ENCODE measurements around the gene GNAI2. TPM values are rescaled to one million over a fixed set of nuclear protein-coding genes. Genes with fewer than 3 reads are reported as not detected.

The GNAI2 gene
- total RNA-seq, 1 donor from 2014 or later = 140 TPM

DNA sequence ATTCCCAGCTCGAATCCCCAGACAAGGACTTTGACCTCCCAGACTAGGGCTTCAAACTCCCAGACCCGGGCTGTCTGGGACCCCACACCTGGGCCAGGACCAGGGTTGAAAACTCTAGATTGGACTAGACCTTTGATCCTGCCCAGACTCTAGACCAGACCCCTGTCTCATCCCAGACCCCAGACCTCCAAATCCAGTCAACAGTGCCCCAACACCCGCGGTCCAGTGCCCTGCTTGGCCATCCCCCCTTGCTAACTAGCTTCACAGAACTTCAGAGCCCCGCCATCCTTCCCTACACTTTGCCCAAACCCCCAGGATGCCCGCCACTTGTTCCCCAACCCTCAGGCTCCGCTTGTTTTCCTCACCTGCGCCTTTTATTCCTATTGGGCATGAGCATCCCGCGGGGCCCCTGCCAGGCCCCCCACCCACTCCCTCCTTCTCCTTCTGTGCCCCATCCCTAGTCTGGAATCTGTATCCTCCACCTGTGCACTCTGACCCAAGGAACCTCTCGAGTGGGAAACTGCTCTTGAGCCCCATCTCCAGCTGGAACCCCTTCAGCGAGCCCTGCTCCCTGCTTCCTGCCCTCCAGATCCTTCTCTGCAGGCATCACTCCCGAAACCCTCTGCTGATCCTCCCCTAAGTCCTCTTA is 604 bp downstream of the GNAI2 start:
- H3K4me3 Mint-ChIP-seq = peak overlapping the region; percentile 99
- H3K27me3 Mint-ChIP-seq = no peaks in the 10 kb centered on the region
- peaks cover 4% of the 10 kb centered on the region for H3K36me3 Mint-ChIP-seq
- TF ChIP-seq, protein P1, sequence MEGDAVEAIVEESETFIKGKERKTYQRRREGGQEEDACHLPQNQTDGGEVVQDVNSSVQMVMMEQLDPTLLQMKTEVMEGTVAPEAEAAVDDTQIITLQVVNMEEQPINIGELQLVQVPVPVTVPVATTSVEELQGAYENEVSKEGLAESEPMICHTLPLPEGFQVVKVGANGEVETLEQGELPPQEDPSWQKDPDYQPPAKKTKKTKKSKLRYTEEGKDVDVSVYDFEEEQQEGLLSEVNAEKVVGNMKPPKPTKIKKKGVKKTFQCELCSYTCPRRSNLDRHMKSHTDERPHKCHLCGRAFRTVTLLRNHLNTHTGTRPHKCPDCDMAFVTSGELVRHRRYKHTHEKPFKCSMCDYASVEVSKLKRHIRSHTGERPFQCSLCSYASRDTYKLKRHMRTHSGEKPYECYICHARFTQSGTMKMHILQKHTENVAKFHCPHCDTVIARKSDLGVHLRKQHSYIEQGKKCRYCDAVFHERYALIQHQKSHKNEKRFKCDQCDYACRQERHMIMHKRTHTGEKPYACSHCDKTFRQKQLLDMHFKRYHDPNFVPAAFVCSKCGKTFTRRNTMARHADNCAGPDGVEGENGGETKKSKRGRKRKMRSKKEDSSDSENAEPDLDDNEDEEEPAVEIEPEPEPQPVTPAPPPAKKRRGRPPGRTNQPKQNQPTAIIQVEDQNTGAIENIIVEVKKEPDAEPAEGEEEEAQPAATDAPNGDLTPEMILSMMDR (conservative IDR thresholded peaks at IDR 0.05) = no peak
- H3K27ac Mint-ChIP-seq = peak overlapping the region; percentile 95
- DNase-seq (ENCODE audit: extremely low spot score, unreplicated experiment) = no peak
- peaks cover 54% of the 10 kb centered on the region for H3K4me1 Mint-ChIP-seq (ENCODE audit: unreplicated experiment)
- no peaks in the 10 kb centered on the region for H3K9me3 Mint-ChIP-seq

DNA sequence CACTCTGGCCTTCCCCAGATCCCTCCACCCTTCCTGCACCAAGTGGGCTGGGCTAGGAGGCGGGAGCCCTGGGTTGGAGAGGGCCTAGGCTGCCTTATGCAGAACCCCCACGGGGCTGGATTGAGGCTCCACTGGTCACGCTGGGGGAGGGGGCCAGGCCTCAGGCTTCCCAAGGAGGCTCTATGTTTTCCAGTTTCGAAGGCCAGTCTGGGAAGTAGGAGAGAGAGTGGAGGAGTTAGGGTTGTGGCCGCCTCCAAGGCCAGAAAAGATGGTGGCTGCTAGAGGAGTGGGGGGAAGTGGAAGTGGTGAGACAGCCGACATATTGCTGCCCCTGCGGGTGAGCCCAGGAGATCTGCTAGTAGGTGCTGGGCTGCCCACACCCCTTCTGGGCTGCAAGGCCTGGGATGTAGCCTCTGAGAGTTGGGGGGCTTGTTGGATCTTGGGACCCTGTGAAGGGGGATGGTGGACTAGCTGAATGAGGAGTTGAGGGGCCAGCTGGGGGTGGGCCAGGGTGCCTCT is 1.2 kb downstream of the GNAI2 start:
- Mint-ChIP-seq H3K36me3 (peaks cover 4% of the 10 kb centered on the region), H3K4me1 (ENCODE audit: unreplicated experiment) (peaks cover 54% of the 10 kb centered on the region), H3K4me3 (peak overlapping the region; percentile 99), H3K27me3 (no peaks in the 10 kb centered on the region), H3K9me3 (no peaks in the 10 kb centered on the region), H3K27ac (peak overlapping the region; percentile 95)
- no peak for DNase-seq (ENCODE audit: extremely low spot score, unreplicated experiment)
- TF ChIP-seq, protein P1 (conservative IDR thresholded peaks at IDR 0.05) = no peak

DNA sequence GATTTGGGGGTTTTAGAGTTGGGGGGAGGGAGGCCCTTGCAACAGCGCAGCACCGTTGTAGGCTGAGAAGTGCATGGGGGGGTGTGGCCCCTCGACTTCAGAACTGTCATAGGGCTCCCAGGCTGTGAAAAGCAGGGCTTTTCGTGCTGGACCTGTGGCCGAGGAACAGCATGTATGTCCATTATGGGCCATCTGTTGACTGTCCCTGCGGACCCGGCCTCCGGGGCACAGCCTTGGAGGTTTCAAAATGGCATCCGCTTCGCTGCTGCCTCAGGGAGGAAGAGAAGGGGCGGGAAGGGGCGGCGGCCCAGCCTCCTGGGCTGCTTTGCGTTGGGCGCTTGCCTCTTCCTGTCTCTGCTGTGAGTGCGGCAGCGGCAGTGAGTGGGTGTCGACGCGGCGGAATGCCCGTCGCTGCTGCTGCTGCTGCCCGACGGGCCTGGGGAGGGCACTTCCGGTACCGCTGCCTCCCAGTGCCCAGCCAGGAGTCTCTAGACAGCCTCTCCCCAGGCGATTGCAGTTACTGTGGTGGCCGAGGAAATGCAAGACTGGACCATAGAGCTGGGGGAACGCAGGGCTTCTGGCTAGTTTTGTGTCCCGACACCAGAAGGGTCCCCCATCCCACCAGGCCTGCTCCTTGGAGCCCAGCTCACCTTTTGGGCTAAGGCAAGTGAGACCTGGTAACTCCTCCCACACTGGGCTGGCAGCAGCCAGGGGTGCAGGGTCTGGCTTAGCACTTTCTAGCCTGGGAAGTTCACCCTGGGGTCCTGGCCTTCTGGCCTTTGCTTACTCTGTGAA is 1.9 kb downstream of the GNAI2 start:
- peak overlapping the region; percentile 95 for H3K27ac Mint-ChIP-seq
- no peaks in the 10 kb centered on the region for H3K9me3 Mint-ChIP-seq
- no peaks in the 10 kb centered on the region for H3K27me3 Mint-ChIP-seq
- H3K4me3 Mint-ChIP-seq = peak overlapping the region; percentile 99
- TF ChIP-seq, protein P1 (conservative IDR thresholded peaks at IDR 0.05) = no peak
- peaks cover 48% of the 10 kb centered on the region for H3K4me1 Mint-ChIP-seq (ENCODE audit: unreplicated experiment)
- DNase-seq (ENCODE audit: extremely low spot score, unreplicated experiment) = no peak
- peaks cover 4% of the 10 kb centered on the region for H3K36me3 Mint-ChIP-seq

DNA sequence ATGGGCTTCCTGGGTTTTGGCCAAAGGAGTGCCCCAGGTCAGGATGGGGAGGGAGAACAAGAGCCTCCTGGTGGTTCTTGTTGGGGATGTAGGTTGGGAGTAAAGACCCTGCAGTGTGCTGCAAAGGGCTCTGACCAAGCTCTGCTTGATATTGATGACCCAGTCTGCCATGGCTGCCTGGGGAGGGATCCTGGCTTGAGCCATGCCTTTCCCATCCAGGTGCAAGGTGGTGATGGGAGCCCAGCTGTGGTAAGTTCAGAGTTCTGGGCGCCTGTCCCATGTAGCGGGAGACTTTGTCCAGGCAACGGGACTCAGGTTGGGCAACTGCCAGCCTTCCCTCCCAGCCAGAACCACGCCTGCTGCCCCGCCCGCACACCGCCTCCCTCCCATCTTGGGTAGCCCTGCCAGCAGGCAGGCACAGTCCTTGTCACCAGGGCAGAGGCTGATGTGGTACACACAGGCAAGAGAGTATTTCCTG is 2.6 kb downstream of the GNAI2 start:
- no peak for DNase-seq (ENCODE audit: extremely low spot score, unreplicated experiment)
- Mint-ChIP-seq H3K27me3 (no peaks in the 10 kb centered on the region), H3K4me3 (peak overlapping the region; percentile 99), H3K9me3 (no peaks in the 10 kb centered on the region), H3K4me1 (ENCODE audit: unreplicated experiment) (peaks cover 42% of the 10 kb centered on the region), H3K27ac (peak overlapping the region; percentile 54), H3K36me3 (peaks cover 4% of the 10 kb centered on the region)
- TF ChIP-seq, protein P1 (conservative IDR thresholded peaks at IDR 0.05) = no peak

DNA sequence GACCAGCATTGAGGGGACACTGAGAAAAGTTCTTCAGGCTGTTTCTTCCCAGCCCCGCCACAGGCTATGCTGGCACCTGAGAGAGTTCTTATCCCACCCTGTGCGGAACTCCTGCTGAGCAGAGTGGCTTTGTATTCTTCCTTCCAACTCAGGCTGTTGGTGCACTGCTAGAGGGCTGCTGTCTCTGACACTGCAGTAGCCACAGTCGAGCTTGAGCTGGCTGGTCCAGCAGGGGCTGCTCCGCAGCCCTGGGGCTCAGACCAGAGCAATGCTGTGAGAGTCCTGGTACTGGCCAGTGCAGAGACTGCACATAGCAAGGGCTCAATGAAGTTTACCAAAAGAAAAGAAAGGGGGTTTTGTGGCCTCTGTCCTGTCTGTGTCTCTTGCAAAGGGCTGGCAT is 3.6 kb downstream of the GNAI2 start:
- Mint-ChIP-seq H3K27ac (peak overlapping the region; percentile 54), H3K4me1 (ENCODE audit: unreplicated experiment) (peaks cover 41% of the 10 kb centered on the region), H3K36me3 (peaks cover 4% of the 10 kb centered on the region), H3K4me3 (peak overlapping the region; percentile 99), H3K27me3 (no peaks in the 10 kb centered on the region), H3K9me3 (no peaks in the 10 kb centered on the region)
- TF ChIP-seq, protein P1 (conservative IDR thresholded peaks at IDR 0.05) = no peak
- DNase-seq (ENCODE audit: extremely low spot score, unreplicated experiment) = no peak
